Suprapubic skin (tissue), 3 donors: Measurements from ENCODE around the gene SLC13A2.

ENCODE experiments used
- POLR2A ChIP-seq, 2 donors: fragments of 450-650 bp; IDR thresholded peaks; one replicate each; pipeline ENCODE4 v1.6.1; 2017; ENCODE audit warnings: antibody characterized with exemption in 2 of 2, mild to moderate bottlenecking in 2 of 2, moderate library complexity in 2 of 2
- TF ChIP-seq, protein P1 (sequence below), 2 donors: fragments of 200-600 bp in 1 of 2; fragments of 450-650 bp in 1 of 2; sonication (generic) in 1 of 2; IDR thresholded peaks; one replicate each; pipeline ENCODE4 v1.5.1; 2016 to 2019; ENCODE audit warnings: antibody characterized with exemption in 2 of 2, mild to moderate bottlenecking in 1 of 2, moderate library complexity in 1 of 2

DNA sequence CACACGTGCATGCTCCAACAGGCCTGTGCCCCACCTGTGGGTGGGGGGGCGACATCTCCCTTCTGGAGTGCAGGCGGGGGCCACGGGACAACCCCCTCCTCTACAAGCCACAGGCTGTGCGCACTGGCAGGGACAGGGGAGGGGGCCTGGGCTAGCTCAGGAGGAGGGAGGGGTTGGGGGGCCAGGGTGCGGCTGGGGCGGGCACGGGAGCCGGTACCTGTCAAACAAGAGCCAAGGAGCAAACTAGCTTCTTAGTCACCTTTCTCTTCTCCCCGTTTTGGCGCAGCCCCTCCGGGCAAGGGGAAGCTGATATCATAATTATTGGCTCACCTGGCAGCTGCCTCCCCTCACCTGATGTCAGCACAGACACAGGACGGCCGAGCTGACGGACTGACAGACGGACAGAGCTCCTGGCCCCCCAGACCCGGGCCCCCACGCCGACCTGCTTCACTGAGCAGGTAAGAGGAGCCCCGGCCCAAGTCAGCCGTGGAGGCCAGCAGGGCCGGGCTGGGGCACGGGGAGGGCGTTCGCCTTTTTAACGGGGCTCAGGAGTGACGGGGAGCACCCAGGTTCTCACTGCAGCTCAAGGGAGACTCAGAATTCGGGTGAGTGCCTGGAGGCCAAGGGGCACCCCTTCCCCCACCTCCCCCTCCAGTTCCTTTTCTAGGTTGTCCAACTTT is 32.7 kb downstream of the SLC13A2 start, which contains the start of gene FOXN1:
- TF ChIP-seq POLR2A (IDR thresholded peaks at IDR 0.05), result no peak
- TF ChIP-seq, protein P1, sequence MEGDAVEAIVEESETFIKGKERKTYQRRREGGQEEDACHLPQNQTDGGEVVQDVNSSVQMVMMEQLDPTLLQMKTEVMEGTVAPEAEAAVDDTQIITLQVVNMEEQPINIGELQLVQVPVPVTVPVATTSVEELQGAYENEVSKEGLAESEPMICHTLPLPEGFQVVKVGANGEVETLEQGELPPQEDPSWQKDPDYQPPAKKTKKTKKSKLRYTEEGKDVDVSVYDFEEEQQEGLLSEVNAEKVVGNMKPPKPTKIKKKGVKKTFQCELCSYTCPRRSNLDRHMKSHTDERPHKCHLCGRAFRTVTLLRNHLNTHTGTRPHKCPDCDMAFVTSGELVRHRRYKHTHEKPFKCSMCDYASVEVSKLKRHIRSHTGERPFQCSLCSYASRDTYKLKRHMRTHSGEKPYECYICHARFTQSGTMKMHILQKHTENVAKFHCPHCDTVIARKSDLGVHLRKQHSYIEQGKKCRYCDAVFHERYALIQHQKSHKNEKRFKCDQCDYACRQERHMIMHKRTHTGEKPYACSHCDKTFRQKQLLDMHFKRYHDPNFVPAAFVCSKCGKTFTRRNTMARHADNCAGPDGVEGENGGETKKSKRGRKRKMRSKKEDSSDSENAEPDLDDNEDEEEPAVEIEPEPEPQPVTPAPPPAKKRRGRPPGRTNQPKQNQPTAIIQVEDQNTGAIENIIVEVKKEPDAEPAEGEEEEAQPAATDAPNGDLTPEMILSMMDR (IDR thresholded peaks at IDR 0.05), result no peak
